Activated gamma-delta T cell treated with Interleukin-2 at 50 U/mL for 16 hours (primary cell): Measurements from ENCODE around the gene NUDCD3.
"Not testable (repeated sequence)": the region's sequence is repeated elsewhere in the genome, so short reads cannot be mapped to it uniquely, and the experiment has no call there.

ENCODE experiments used
- DNase-seq: peaks from one replicate; pipeline ENCODE4 v3.0.0-alpha.2; 2020

Gene NUDCD3

DNA sequence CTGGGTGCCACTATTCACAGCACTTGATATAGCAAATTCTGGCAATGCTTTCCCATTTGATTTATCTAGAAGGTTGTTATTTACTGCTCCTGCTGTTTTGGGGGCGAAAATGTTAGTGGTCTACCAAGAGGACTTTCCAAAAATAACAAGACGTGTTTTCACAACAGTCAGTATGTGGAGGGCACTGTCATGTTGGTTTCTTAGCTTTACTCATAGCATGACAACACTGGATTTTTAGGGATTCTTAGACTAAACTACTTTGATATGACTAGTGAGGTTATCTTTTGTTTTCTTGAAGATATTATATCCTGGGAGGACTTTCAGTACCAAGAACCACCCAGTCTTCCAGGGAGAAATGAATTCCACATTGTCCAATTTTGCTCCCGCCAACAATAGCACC lies 49.4 kb downstream of the NUDCD3 start:
- DNase-seq = no peak

DNA sequence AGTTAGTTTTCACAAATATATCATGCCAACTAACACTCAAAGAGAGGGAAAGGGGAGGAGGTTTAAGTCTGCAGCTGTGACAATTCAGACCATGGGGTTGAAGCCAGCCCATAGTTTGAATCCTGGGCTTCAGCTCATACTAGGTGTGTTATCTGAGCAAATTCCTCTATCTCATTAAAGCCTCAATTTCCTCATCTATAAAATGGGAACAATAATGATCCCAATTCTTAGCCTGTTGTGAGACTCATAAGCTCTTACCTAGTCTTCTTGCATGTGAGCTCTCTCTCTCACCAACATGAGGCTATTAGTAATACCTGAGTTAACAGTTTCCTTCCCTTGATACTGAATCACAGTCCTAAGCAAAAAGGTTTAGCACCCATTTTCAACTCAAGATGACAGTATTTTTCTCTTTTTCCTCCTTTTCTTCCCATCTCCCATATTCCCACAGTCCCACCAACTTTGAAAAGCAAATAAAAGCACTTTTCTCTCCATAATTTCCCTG lies 49.8 kb downstream of the NUDCD3 start:
- DNase-seq = no peak

DNA sequence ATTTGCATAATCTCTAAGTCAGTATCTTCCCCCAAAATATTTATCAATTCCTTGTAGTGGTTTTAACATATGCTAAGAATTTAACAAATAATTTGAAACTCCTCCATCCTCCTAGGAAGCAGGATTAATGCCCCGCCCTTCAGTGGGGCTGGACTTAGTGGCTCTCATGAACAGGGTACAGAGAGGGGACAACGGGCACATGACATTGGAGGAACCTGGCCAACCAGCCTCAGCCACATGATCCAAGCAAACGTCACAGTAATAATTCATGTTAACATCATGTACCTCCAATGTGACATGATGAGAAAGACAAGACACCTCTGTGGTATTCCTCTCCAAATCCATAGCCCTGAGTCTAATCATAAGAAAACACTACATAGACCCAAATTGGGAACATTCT lies 50.5 kb downstream of the NUDCD3 start:
- DNase-seq = no peak

DNA sequence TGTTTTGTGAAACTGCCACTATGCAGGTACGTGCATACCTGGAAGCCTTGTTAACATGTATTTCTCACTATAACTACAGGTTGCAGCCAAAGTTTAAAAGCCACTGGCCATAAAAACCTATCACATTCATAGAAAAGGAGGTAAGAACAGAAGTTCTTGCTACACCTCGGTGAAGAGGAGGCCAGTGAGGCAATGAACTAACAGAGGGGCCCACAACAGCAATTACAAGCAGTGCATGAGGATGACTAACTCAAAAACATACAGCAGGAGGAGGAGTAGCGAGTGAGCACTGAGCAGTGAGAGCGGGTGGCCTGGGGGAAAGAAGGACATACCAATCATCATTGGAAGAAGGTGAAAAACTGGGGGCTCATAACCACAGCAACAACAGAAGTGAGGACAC lies 51.6 kb downstream of the NUDCD3 start:
- DNase-seq = no peak

DNA sequence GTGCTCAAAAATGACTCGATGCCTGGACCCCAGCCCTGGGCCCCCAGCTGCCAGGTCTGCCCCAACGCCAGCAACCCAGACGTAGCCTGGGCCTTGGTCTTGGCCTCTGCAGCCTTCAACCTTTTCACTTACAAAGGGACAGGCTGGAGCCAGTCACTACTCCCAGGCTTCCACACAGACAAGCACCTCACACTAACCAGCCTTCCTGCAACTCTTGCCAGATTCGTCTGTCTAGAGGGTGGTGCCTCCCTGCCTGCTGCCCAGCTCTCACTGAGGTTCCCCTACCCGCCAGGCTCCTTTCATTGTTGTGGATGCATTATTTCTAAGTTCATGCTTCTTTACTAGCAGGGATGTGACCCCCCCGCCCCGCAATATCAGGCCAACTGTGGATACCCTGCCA lies 56.3 kb downstream of the NUDCD3 start:
- no peak for DNase-seq

DNA sequence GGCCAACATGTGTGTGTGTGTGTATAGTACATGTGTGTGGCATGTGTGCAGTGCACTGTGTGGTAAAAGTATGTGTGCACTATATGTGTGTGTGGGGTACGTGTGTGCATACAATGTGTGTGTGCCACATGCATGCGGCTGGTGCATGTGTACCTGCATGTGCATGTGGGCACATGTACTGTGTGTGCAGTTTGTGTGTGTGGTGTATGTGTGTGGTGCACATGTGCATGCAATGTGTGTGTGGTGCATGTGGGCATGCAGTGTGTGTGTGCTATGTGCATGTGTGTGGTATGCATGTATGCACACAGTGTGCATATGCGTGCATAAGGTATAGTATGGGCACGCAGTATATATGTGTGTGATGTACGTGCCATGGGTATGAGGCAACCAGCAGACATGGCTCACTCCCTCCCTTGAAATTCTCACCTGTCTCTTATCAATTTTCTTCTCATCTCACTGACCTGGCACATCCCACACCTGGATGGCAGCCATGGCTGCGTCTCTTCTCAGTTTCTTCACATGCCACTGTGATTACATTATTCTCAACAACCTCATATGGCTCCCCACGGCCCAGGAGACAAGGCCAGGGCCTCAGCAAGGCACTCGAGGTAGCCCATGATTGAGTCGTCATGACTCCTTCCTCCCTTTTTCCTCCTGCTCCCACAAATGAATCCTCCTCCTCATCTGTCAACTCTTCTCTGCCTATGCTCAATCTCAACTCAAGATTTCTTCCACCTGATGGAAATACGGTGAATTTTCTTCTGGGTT lies 57.0 kb downstream of the NUDCD3 start:
- no peak for DNase-seq

DNA sequence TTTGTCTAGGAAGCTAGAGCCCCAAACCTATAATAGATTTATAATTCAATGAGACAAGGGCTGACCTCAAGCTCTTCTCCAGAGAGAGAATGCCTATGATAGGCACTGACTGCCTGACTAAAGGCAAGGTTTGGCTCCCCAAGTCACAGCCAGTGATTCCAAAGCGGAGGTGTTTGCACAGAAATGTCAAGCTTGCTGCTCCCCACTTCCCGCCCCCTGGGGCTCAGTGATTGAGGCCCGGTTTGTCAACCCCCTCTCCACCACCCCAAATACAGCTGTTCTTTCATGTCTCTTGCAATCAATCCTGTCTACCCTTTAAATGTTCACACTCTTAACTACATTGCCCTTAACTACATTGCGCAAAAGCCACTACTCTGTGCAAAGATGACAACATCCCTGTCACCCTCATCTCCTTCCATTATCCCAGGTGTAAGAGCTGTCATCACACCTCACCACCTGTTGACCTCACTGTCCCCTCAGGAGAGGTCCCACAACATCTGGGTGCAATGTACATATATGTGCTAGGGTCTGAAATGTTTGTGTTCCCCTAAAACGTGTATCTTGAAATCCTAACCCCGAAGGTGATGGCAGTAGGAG lies 58.0 kb downstream of the NUDCD3 start:
- no peak for DNase-seq

DNA sequence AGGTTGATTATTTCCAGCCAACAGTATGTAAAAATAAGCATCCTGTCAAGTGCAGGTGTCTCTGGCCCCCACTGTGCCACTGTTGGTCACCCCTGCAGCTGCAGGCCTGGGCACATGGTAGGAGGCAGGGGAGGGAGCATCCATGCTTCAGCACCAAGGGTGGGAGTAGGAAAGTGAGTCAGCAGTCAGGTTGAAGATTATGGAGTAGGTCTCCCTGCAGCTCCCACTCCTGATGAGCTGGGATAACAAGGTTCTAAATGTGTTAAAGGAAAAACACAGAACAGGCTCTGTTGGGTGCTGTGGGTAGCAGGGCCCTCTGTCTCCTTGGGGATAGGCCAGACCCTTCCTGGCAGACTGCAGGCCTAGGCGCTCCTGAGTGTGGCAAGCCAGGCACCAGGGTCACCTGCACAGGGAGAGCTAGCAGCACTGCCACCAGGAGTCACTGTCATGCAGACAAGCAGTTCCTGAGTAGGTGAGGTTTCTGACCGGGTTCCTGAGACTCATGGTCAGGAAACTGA lies 59.3 kb downstream of the NUDCD3 start:
- no peak for DNase-seq

DNA sequence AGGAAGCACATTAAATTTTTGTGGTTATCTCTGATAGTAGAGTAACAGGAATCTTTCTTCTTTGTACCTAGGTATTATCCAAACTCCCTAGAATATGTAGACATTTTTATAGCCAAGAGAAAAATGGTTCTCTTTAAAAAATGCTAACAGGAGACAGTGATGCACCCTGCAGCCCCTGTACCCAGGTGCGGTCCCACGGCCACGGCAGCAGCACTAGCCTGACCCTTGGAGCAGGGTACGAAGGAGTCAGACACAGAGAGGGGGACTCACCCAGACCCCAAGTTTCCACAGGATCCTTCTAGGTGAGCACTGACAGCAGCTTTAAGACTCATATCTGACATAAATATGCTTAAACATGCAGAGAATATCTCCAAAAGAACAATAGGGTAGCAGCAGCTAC lies 60.4 kb downstream of the NUDCD3 start:
- no peak for DNase-seq

DNA sequence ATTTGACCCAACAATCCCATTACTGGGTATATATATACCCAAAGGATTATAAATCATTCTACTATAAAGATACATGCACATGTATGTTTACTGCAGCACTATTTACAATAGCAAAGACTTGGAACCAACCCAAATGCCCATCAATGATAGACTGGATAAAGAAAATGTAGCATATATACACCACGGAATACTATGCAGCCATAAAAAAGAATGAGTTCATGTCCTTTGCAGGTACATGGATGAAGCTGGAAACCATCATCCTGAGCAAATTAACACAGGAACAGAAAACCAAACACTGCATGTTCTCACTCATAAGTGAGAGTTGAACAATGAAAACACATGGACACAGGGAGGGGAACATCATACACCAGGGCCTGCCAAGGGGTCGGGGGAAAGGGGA lies 65.7 kb downstream of the NUDCD3 start:
- not testable (repeated sequence) for DNase-seq

DNA sequence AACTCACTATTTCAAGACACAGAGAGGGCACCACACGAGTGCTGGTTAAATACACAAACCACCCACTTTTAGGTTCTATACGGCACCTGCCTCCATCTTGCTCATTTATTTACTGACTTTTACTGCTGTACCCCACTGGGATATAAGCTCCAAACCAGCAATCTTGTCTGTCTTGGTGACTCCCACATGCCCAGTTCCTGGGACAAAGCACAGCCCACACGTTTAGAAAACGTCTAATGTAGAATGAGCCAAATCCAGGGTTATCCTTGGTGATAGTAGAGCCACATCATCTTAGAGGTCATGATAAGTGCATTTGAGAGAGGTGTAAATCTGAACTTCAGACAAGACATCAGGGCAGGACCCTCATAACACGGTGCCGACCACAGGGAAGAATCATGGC lies 73.5 kb downstream of the NUDCD3 start:
- no peak for DNase-seq

DNA sequence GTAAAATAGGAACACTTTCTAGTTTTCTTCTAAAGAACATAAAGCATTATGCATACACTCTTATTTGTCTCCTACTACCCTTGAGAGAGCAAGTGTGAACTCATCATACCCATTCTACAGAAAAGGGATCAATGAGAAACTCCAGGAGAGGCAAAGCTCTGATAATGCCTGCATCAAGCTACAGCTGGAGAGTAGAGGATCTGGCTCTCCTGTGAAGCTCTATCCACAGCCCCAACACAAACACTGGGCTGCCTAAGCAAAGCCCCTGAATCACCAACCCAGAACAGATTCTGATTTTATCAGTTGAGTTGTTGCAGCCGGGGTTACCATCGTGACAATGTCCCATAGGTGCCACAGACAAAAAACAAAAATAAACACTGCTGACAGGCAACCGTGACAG lies 74.9 kb downstream of the NUDCD3 start:
- no peak for DNase-seq

DNA sequence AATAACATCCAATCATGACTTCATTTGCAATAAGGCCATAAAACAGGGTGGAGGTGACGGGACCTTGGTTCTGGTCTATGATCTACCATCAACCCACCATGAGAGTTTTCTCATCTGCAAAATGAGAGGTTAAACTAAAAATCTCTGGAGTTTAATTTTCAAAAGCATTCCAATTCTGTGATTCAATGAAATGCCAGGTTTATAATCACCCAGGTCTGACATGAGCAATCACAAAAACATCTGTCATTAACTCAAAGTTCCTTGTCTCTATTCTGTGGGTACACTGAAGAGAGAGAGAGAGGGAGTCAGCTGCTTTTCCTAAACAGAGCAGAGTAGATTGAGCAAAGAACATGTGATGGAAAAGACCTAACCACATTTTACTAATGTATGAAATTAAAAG lies 75.4 kb downstream of the NUDCD3 start:
- no peak for DNase-seq

DNA sequence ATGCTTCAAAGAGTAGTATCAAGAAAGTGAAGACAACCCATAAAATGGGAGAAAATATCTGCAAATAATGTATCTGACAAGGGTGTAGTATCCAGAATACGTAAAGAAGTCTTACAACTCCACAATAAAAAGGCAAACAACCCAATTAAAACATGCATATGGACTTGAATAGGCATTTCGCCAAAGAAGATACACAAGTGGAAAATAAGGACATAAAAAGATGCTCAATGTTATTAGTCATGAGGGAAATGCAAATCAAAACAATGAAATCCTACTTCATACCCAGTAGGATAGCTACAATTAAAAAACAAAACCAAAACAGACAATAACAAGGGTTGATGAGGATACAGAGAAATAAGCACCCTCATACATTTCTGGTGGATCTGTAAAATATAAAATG lies 79.2 kb downstream of the NUDCD3 start:
- no peak for DNase-seq

DNA sequence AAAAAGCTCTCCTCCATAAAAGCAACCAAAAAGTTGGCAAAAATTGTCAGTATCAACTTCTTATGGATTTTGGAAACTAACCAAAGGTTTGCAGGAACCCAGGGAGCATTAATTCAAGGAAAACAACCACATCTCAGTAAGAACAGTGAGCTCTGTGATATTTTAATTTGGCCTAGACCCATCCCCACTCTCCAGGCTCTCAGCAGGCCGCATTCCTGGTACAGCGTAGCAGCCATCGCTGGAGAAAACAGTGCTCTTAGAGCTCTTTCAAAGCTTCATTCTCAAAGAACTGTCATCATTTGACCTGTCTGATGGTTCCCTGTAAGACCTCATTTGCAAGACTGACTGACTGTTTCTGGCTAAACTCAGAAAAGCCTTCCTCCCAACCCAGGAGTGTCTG lies 81.9 kb downstream of the NUDCD3 start:
- DNase-seq = no peak

DNA sequence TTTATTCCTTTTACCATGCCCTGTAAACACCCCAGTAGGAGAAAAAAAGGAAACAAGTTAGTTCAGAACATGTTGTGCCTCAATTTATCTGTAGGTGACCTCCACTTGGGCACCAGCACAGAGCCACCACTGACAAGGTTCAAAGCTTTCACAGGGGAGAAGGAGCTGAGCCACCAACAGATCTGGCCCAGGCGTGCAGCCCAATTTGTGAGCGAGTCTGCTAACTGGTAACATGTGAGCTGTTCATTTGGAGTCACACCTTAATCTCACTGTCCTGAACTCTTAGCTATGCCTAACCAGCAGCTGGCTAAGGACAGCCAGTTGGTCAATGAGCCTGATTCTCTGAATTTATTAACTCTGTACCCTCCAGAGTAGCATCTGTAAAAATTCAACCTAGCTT lies 86.7 kb downstream of the NUDCD3 start:
- no peak for DNase-seq

DNA sequence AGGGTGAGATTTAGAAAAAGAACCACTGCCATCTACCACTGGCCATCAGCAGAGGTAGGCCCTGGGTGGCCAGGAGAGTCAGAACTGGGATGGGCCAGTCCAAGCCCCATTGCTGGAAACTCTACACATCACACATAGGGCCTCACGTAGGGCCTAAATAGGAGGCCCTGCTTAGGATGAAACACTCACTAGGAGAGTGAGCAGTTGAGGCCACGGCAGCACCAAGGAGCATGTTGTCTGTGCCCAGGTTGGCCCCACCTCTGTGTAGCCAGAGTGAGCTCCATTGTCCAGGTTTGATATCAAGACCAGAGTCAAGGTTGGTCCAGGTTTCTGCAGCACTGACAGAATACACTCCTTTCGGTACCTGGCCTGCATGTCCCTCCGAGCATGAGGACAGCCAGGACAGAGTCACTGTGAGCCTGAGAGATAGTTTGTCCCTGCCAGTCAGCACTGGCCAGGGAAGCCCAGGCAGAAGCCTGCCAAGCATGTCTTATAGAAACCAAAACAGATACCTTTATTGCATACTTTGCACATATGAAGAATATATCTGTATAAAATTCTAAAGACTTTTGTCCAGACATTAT lies 87.2 kb downstream of the NUDCD3 start:
- no peak for DNase-seq

DNA sequence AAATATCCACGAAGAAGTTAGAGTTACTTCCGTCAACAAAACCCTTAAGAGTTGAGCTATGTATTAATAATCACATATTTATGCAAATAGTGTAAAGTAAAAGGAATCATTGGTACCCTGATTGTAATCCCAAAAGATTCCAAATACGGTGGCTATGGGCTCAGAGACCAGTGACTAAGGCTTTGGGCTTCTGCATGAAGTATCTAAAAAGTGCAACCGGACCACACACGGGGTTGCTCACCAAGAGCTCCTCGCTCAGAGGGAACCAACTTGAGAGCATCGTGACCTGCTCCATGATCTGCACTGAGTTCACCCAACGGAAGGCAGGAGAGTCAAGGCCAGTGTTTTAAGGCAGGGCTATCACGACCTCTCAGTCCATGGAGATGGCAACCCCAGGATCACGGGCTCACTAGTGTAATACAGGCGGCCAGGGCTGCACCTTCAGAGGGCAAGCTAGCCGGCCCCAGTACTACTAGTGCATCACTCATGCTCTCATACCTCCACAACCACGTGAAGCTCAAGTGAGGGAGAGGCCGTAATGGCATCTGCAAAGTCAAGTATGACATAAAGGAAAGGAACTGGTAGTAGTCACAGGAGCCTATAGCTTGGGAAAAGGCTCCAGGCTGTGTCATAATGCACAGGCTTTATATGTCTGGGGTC lies 87.9 kb downstream of the NUDCD3 start:
- DNase-seq = no peak

DNA sequence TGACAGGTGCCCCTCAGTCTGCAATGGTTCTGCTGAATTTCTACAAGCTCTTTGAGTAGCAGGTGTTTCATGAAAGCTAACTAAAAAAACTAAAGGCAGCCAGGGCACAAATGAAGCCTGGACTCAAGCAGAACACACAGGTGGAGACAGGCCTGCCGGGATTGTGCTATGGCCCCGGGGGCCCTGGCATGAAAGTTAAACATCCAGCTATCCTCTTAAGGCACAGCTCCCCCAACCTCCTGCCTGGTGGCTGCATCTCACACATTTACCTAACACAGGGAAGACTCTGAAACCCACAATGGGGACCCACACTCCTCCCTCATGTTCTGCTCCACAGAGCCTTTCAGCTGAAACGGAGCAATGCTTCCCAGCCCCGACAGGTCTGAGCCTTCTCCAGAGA lies 88.8 kb downstream of the NUDCD3 start:
- DNase-seq = no peak

DNA sequence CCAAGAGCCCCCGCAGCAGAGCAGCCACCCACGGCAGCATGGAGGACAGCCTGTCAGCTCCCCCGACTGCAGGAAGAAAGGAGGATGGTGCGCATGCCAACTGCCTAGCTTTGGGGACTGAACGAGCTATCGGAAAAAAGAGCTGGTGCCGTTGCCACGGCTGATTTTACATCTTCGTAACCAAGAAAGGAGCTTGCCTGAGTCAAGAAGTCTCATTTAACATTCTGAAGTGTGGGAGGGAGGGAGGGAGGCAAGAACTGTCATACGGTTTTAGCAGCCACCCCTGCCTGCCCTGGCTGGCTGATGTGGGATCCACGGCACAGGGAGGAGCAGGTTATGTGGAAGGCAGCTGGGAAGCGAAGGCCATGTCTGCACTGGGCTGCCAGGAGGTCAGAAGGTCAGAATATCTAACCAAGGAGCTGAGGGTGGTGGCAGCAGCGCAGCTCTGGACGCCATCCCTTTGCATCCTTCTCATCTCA lies 90.4 kb downstream of the NUDCD3 start:
- no peak for DNase-seq

DNA sequence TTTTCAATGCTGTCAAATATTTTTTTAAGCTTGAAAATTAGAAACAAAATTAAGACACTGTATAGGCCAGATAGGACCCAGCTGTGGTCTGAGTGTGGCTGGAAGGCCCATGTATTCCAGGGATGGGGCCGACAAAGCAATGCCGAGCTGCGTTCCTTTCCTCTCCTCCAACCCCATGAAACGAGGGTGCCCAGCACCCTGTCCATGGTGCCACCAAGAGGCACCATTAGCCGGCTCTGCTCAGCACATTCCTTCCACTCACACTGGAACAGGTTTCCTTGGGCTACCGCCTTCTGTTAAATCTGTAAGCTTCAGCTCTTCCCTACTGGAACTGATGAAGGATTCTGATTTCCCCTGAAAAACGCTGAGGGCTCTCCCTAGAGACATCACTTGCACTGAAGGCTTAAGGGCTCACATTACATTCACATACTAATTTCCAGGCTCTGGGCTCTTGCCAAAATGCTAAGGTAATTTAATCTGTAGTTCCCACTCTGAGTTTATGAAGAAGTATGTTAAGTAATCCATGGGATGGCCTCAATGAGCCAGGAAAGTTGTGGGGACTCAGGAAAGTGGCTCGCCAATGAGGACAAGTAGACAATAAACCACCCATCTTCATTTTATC lies 91.4 kb downstream of the NUDCD3 start:
- DNase-seq = no peak

DNA sequence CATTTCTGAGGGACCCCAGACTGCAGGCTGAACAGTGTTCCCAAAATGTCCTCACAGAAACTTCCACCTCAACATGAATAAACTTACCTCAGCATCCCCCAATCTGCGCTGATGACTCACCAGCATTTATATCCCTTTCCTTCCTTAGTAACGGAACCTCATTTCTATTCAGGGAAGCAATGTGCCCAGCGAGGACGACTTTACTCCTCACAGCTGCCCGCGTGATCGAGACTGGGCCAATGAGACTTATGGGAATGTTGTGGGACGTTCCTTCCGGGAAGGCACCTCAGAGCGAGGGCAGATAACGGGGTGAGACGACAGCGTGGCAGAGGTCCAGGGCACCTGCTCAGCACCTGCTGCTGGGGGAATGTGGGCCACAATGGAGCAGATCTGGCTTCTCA lies 91.9 kb downstream of the NUDCD3 start:
- no peak for DNase-seq

DNA sequence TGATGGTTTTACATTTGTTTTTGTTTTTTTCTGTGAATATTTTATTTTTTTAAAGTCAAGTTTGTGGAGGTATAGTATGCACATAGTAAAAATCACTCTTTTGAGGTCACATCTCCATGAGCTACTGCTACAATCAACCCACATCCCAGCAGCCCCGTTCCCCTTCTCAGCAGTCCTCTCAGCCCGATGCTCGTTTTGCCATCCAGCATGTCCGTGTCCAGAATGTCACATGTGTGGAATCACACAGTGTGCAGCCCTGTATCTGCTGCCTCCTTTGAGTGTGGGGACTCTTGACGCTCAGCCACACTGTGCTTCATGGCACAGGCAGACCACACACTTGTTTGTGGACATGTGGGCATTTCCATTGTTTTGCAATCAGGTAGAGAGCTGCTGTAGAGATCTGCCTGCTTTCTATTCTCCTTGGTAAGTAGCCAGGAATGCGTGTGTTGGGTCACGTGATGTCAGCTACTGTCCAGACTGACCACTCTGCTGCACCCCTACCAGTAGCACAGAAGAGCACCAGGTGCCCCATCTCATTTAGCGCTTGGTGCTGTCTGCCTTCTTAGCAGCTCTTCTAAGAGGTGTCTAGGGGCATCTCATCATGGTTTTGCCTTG lies 93.4 kb downstream of the NUDCD3 start:
- no peak for DNase-seq
